ENCODE data around the gene SLC46A2.

Gene SLC46A2

GRCh38 chr9:112890106-112891081 is at the start of gene SLC46A2:
SLC46A2 (minus strand) TSS chr9:112890876; CDS start chr9:112890681, 195 bp downstream.
- peaks cover 31% of the 10 kb centered on the region for H3K27me3 Mint-ChIP-seq
- no peaks in the 10 kb centered on the region for H3K4me1 Mint-ChIP-seq
- H3K36me3 Mint-ChIP-seq: peaks cover 2% of the 10 kb centered on the region
- H3K9me3 Mint-ChIP-seq: no peaks in the 10 kb centered on the region
- H3K27ac Mint-ChIP-seq: no peak within 1 kb of the TSS
- no peak within 1 kb of the TSS for H3K4me3 Mint-ChIP-seq

DNA sequence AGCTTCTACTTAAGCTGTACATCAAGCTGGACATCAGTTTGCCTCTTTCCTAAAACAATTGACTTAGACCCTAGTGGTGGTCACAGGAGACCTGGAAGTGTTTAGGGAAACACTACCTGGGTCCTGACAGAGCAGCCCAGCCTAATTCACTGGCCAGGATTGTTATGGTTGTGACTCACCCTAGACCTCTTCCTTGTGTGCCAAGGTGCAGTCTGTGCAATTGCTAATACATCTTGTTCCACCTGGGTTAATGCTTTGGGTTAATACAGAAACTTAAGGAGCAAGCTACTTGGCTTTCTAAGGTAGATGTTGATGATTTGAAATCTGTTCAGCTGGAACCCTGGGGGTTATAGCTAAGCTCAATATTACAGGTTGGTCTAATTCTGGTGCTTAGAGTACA is 48.7 kb upstream of the SLC46A2 start:
- H3K4me3 Mint-ChIP-seq: no peak overlapping the region
- no peaks in the 10 kb centered on the region for H3K9me3 Mint-ChIP-seq
- peaks cover 25% of the 10 kb centered on the region for H3K27me3 Mint-ChIP-seq
- H3K36me3 Mint-ChIP-seq: no peaks in the 10 kb centered on the region
- H3K27ac Mint-ChIP-seq: no peak overlapping the region
- no peaks in the 10 kb centered on the region for H3K4me1 Mint-ChIP-seq

- peaks cover 24% of the 10 kb centered on the region for H3K27me3 Mint-ChIP-seq
- H3K4me1 Mint-ChIP-seq: no peaks in the 10 kb centered on the region
- H3K9me3 Mint-ChIP-seq: no peaks in the 10 kb centered on the region
- no peak overlapping the region for H3K4me3 Mint-ChIP-seq
- H3K27ac Mint-ChIP-seq: no peak overlapping the region
- no peaks in the 10 kb centered on the region for H3K36me3 Mint-ChIP-seq
Measured at GRCh38 chr9:112933696-112934095, 43.0 kb upstream of the SLC46A2 start.

GRCh38 chr9:112925058-112925641 is 34.5 kb upstream of the SLC46A2 start:
- H3K4me1 Mint-ChIP-seq: no peaks in the 10 kb centered on the region
- H3K9me3 Mint-ChIP-seq: no peaks in the 10 kb centered on the region
- no peak overlapping the region for H3K27ac Mint-ChIP-seq
- H3K4me3 Mint-ChIP-seq: no peak overlapping the region
- peaks cover 18% of the 10 kb centered on the region for H3K27me3 Mint-ChIP-seq
- H3K36me3 Mint-ChIP-seq: no peaks in the 10 kb centered on the region

DNA sequence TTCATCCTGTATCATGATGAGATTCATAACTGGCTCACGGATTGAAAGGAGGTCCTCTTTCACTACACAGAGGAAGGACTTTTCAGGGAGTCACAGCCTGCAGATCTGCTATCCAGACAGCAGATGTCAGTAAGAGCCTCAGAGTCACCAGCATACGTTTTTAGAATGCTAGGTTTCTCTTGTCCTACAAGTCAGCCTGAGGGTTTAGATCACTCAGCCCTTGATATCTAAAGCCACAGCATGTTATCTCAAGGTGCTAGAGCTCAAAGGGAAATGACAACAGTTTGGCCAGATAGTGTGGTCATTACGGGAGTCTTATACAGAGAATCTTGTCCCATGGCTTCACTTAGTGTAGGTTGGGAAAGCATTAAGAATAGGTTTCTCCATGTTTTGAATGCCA is 30.9 kb upstream of the SLC46A2 start:
- Mint-ChIP-seq H3K4me1 (no peaks in the 10 kb centered on the region), H3K27ac (no peak overlapping the region), H3K36me3 (no peaks in the 10 kb centered on the region), H3K4me3 (no peak overlapping the region), H3K27me3 (peaks cover 17% of the 10 kb centered on the region), H3K9me3 (peaks cover under 1% of the 10 kb centered on the region)

DNA sequence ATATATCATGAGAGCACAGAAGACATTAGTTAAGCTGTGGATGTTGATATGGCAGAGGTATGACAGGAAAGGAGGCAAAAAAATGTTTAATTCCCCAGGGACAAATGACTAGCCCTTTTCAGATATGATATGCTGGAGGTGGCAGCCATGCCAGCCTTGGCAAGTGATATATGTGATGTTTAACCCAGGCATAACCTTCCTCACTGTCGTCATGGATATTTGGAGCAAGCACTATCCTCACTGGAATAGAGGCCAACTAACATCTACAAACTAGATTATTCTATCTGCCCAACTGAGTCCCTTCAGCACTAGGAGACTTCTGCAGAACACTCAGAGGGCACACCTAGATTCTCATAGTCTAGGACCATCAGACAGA is 27.3 kb upstream of the SLC46A2 start:
- no peak overlapping the region for H3K4me3 Mint-ChIP-seq

DNA sequence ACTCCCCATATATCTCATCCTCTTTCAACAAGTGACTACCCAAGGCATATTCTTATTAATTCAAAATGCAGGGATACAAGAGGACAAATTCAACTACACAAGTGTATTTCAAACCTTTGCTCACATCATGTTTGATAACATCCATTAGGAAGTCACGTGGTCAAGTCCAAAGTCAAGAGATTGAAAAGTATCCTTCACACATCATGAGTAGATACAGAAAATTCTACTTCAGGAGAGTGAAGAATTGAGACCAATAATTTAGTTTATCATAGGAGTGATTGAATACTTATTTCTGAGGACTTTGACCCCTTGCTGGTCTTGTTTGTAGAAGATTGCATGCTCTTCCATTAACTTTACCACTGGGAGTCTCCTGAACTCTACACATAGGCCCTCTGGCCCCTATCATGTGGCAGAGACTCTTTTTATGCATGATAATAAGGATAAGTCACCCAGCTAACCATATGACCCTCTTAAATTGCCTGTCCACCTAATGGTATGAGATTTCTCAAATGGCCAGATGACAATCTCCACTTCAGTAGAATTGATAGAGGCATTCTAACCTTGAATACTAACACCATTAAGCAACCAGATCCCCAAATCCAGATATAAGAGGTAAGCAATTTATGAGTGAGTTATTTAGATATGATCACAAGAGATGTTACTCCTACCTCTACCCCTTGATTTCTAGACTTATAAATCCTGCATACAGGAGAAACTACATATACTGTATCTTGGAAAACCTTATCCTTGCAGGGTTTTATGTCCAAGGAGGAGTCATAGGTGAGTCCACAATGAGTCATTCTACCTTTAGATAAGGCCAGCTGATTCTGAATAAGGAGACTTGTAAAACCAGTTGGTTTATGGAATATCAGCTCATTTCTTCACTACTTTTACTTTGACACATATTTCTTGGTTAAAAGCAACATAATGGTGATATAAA is 26.6 kb upstream of the SLC46A2 start:
- H3K4me1 Mint-ChIP-seq: no peaks in the 10 kb centered on the region
- no peak overlapping the region for H3K4me3 Mint-ChIP-seq
- no peak overlapping the region for H3K27ac Mint-ChIP-seq
- peaks cover 4% of the 10 kb centered on the region for H3K9me3 Mint-ChIP-seq
- no peaks in the 10 kb centered on the region for H3K36me3 Mint-ChIP-seq
- peaks cover 7% of the 10 kb centered on the region for H3K27me3 Mint-ChIP-seq

More for the DNA sequence above, 27.3 kb upstream of the SLC46A2 start:
- Mint-ChIP-seq H3K9me3 (peaks cover 4% of the 10 kb centered on the region), H3K36me3 (no peaks in the 10 kb centered on the region), H3K4me1 (no peaks in the 10 kb centered on the region), H3K27ac (no peak overlapping the region), H3K27me3 (peaks cover 8% of the 10 kb centered on the region)

GRCh38 chr9:112914524-112914923 is 23.8 kb upstream of the SLC46A2 start:
- no peak overlapping the region for H3K27ac Mint-ChIP-seq
- no peaks in the 10 kb centered on the region for H3K4me1 Mint-ChIP-seq
- peaks cover 5% of the 10 kb centered on the region for H3K27me3 Mint-ChIP-seq
- H3K36me3 Mint-ChIP-seq: no peaks in the 10 kb centered on the region
- peaks cover 4% of the 10 kb centered on the region for H3K9me3 Mint-ChIP-seq
- H3K4me3 Mint-ChIP-seq: no peak overlapping the region

DNA sequence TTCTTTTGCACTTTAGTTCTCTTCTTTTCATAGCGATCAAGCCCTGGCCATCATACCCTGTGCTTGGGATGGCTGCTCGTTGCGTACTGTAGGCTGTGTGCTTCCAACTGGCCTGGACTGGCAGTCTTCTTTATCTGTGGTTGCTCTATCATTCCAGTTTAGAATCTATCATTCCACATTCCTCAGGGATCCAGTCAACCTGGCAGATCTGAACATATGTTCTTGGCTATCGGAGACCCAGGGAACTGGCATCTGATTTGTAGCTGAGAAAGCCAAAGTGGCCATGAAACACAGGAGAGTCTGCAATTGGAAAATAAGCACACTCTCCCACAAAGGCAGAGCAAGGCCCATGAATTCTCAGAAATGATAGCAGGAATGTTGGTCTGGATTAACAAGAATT is 22.6 kb upstream of the SLC46A2 start:
- H3K36me3 Mint-ChIP-seq: no peaks in the 10 kb centered on the region
- H3K4me1 Mint-ChIP-seq: no peaks in the 10 kb centered on the region
- no peak overlapping the region for H3K27ac Mint-ChIP-seq
- no peak overlapping the region for H3K4me3 Mint-ChIP-seq
- H3K9me3 Mint-ChIP-seq: peaks cover 4% of the 10 kb centered on the region
- peaks cover 6% of the 10 kb centered on the region for H3K27me3 Mint-ChIP-seq

- Mint-ChIP-seq H3K4me1 (no peaks in the 10 kb centered on the region), H3K36me3 (no peaks in the 10 kb centered on the region), H3K9me3 (peaks cover 4% of the 10 kb centered on the region), H3K27me3 (peaks cover 6% of the 10 kb centered on the region), H3K4me3 (no peak overlapping the region), H3K27ac (no peak overlapping the region)
Measured at GRCh38 chr9:112912636-112913035, 22.0 kb upstream of the SLC46A2 start.

DNA sequence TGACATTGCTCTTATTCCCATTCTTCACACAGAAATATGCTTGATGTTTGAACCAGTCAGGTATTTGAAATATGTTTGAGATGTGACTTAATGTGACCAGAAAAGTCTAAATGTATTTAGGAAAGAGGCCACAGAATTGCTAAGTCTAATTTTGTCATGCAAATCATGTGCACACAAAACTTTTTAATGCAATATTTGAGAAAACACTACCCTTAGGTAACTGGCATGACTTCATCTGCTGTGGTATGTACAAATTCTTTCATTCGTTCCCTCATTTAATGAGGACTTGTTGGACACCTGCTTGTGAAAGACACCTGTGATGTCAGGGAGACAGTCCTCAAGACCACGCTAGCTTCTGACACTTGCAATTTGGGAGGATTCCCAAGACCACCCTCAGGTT is 21.1 kb upstream of the SLC46A2 start:
- Mint-ChIP-seq H3K27me3 (peaks cover 2% of the 10 kb centered on the region), H3K4me1 (no peaks in the 10 kb centered on the region), H3K4me3 (no peak overlapping the region), H3K9me3 (peaks cover 4% of the 10 kb centered on the region), H3K36me3 (no peaks in the 10 kb centered on the region), H3K27ac (no peak overlapping the region)

DNA sequence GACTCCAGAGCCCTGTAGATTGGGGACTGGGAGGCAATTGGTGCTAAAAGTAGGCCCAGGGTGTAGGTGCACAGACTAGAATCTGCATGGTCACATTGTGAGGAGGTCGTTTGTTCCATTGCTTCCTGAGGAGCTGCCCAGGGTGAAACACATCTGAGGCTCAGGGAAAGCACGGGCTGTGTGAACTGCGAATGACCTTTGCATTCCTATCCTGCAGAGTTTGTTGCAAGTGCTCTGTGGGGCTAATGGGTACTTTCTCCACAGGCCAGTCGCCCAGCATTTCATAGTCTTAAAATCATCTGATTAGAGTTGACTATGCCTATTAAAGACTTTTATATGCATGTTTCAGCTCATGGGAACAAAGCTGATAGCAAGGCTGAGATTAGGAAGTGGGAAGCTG is 14.4 kb upstream of the SLC46A2 start:
- Mint-ChIP-seq H3K27ac (no peak overlapping the region), H3K27me3 (peaks cover 21% of the 10 kb centered on the region), H3K4me1 (no peaks in the 10 kb centered on the region), H3K9me3 (no peaks in the 10 kb centered on the region), H3K36me3 (no peaks in the 10 kb centered on the region), H3K4me3 (no peak overlapping the region)

DNA sequence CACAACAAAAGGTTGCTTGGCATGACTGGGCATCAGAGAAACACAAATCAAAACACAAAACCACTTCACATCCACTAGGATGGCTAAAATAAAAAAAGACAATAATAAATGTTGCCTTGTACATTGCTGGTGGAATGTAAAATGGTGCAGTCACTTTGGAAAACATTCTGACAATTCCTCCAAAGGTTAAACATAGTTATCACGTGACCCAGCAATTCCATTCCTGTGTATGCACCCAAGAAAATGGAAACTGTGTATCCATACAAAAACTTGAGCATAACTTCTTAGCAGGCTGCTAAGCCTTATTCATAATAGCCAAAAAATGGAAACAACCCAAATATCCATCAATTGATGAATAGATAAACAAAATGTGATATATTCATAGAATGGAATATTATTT is 10.2 kb upstream of the SLC46A2 start:
- Mint-ChIP-seq H3K4me3 (no peak overlapping the region), H3K27ac (no peak overlapping the region), H3K9me3 (peaks cover 4% of the 10 kb centered on the region), H3K4me1 (no peaks in the 10 kb centered on the region), H3K27me3 (peaks cover 32% of the 10 kb centered on the region), H3K36me3 (no peaks in the 10 kb centered on the region)

GRCh38 chr9:112900488-112900887 is 9.8 kb upstream of the SLC46A2 start:
- no peak overlapping the region for H3K4me3 Mint-ChIP-seq
- peaks cover 6% of the 10 kb centered on the region for H3K9me3 Mint-ChIP-seq
- no peak overlapping the region for H3K27ac Mint-ChIP-seq
- H3K27me3 Mint-ChIP-seq: peaks cover 35% of the 10 kb centered on the region
- no peaks in the 10 kb centered on the region for H3K4me1 Mint-ChIP-seq
- no peaks in the 10 kb centered on the region for H3K36me3 Mint-ChIP-seq

GRCh38 chr9:112898872-112899311 is 8.2 kb upstream of the SLC46A2 start:
- Mint-ChIP-seq H3K27ac (no peak overlapping the region), H3K27me3 (peaks cover 40% of the 10 kb centered on the region), H3K9me3 (peaks cover 6% of the 10 kb centered on the region), H3K4me1 (no peaks in the 10 kb centered on the region), H3K36me3 (no peaks in the 10 kb centered on the region), H3K4me3 (no peak overlapping the region)

All from activated naive CD4-positive, alpha-beta T cell treated with anti-CD3 and anti-CD28 coated beads, Interleukin-2, amount 50 U/mL, for 24 hours (primary cell).